ENCODE results near the gene ACP7.

Gene ACP7

GRCh38 chr19:39126312-39127187 lies 42.4 kb downstream of the ACP7 start:
- Histone ChIP-seq H3K4me3 (ENCODE audit: low read depth, low read length) (peak overlapping the region; percentile 74), H3K27ac (peak overlapping the region; percentile 96), H3K27me3 (ENCODE audit: insufficient read depth, low read depth, severe bottlenecking) (no peaks in the 10 kb centered on the region), H3K9me3 (ENCODE audit: severe bottlenecking) (no peaks in the 10 kb centered on the region), H3K36me3 (peaks cover 2% of the 10 kb centered on the region; the same call in 1 of the 2 replicates)
- DNase-seq = no peak
- TF ChIP-seq CTCF (IDR thresholded peaks at IDR 0.05; ENCODE audit: low read depth, low read length) = no peak

GRCh38 chr19:39127812-39128515 lies 43.8 kb downstream of the ACP7 start:
- no peaks in the 10 kb centered on the region for H3K27me3 ChIP-seq (ENCODE audit: insufficient read depth, low read depth, severe bottlenecking)
- DNase-seq = no peak
- no peak overlapping the region for H3K4me3 ChIP-seq (ENCODE audit: low read depth, low read length)
- H3K9me3 ChIP-seq (ENCODE audit: severe bottlenecking) = no peaks in the 10 kb centered on the region
- no peak overlapping the region for H3K27ac ChIP-seq
- no peak for TF ChIP-seq CTCF (IDR thresholded peaks at IDR 0.05; ENCODE audit: low read depth, low read length)
- H3K36me3 ChIP-seq = peaks cover 2% of the 10 kb centered on the region; the same call in 1 of the 2 replicates

- H3K36me3 ChIP-seq = peaks cover 2% of the 10 kb centered on the region; the same call in 1 of the 2 replicates
- TF ChIP-seq CTCF (IDR thresholded peaks at IDR 0.05; ENCODE audit: low read depth, low read length) = no peak
- no peak for DNase-seq
- no peaks in the 10 kb centered on the region for H3K9me3 ChIP-seq (ENCODE audit: severe bottlenecking)
- no peak overlapping the region for H3K27ac ChIP-seq
- H3K27me3 ChIP-seq (ENCODE audit: insufficient read depth, low read depth, severe bottlenecking) = no peaks in the 10 kb centered on the region
- no peak overlapping the region for H3K4me3 ChIP-seq (ENCODE audit: low read depth, low read length)
Measured at GRCh38 chr19:39128516-39129079, 44.4 kb downstream of the ACP7 start.

- Histone ChIP-seq H3K9me3 (ENCODE audit: severe bottlenecking) (no peaks in the 10 kb centered on the region), H3K27me3 (ENCODE audit: insufficient read depth, low read depth, severe bottlenecking) (no peaks in the 10 kb centered on the region), H3K27ac (no peak overlapping the region), H3K4me3 (ENCODE audit: low read depth, low read length) (no peak overlapping the region), H3K36me3 (peaks cover 2% of the 10 kb centered on the region; the same call in 1 of the 2 replicates)
- no peak for DNase-seq
- no peak for TF ChIP-seq CTCF (IDR thresholded peaks at IDR 0.05; ENCODE audit: low read depth, low read length)
Measured at GRCh38 chr19:39129116-39129515, 44.9 kb downstream of the ACP7 start.

GRCh38 chr19:39130337-39131254 lies 46.4 kb downstream of the ACP7 start:
- Histone ChIP-seq H3K27ac (peak overlapping the region; percentile 80), H3K36me3 (peaks cover 2% of the 10 kb centered on the region; the same call in 1 of the 2 replicates), H3K27me3 (ENCODE audit: insufficient read depth, low read depth, severe bottlenecking) (no peaks in the 10 kb centered on the region), H3K4me3 (ENCODE audit: low read depth, low read length) (no peak overlapping the region), H3K9me3 (ENCODE audit: severe bottlenecking) (no peaks in the 10 kb centered on the region)
- TF ChIP-seq CTCF (IDR thresholded peaks at IDR 0.05; ENCODE audit: low read depth, low read length) = no peak
- DNase-seq = no peak

Measured in WERI-Rb-1 (cell line).